HL-60 (cell line): ENCODE measurements around the gene PRODH.
"Not testable (repeated sequence)": the region's sequence is repeated elsewhere in the genome, so short reads cannot be mapped to it uniquely, and the experiment has no call there.

ENCODE experiments used
- CTCF ChIP-seq: IDR thresholded peaks from one replicate; pipeline ENCODE4 v1.5.1; 2011; ENCODE audit warnings: low read length, control low read depth, inconsistent platforms; ENCODE audit not compliant: insufficient read depth
- POLR2AphosphoS5 ChIP-seq: IDR thresholded peaks from 2 replicates; pipeline ENCODE4 v1.6.1; 2012; ENCODE audit warnings: low read depth

- not testable (repeated sequence) for TF ChIP-seq CTCF, POLR2AphosphoS5
These were observed 24.6 kb downstream of the PRODH start for GRCh38 chr22:18911535-18911934.
